IMR-90 (cell line): Measurements from ENCODE around the gene COL23A1. TPM values are rescaled to one million over a fixed set of nuclear protein-coding genes. Genes with fewer than 3 reads are reported as not detected.

Experiments
- ATAC-seq: fragments of 200-7000 bp; cut with Tn5 transposase; 2 replicates; pipeline ENCODE4 v1.9.1; 2020; ENCODE audit warnings: low read depth, mild to moderate bottlenecking, moderate library complexity
- BruUV-seq: library from RNA; stranded (reverse); fragments of 400-500 nt; replicated peaks from 2 replicates; lab custom pipeline; 2021; lab: Mats Ljungman, UMichigan
- CTCF ChIA-PET: fragments of 300-600 bp; formaldehyde crosslinking; extraction: SDS; loops from one replicate; lab custom pipeline; 2021; ENCODE audit warnings: antibody characterized with exemption; lab: Yijun Ruan, JAX
- POLR2A ChIA-PET: fragments of 300-600 bp; sonication (Branson Sonifier 250); formaldehyde crosslinking; loops from one replicate; lab custom pipeline; 2022; ENCODE audit warnings: antibody characterized with exemption; ENCODE audit not compliant: unreplicated experiment; lab: Charles Lee
- DNase-seq: peaks from one replicate; pipeline ENCODE4 v3.0.0; 2013
- H2AFZ ChIP-seq: replicated peaks from 2 replicates; pipeline ENCODE3; 2013; ENCODE audit warnings: low read length, mild to moderate bottlenecking; ENCODE audit not compliant: poor library complexity
- H2AK5ac ChIP-seq: 2 replicates; pipeline ENCODE4 v1.6.1; 2013; ENCODE audit warnings: low read depth, low read length, inconsistent platforms
- H2AK9ac ChIP-seq: replicated peaks from 2 replicates; pipeline ENCODE3; 2013; ENCODE audit warnings: mild to moderate bottlenecking, low read depth, low read length, moderate library complexity; ENCODE audit not compliant: poor library complexity
- H2BK120ac ChIP-seq: 2 replicates; pipeline ENCODE4 v1.6.1; 2013; ENCODE audit warnings: low read depth, low read length, inconsistent platforms
- H2BK15ac ChIP-seq: 3 replicates; pipeline ENCODE4 v1.6.1; 2013; ENCODE audit warnings: low read depth, low read length, inconsistent platforms
- H2BK20ac ChIP-seq: 2 replicates; pipeline ENCODE4 v1.6.1; 2013; ENCODE audit warnings: low read depth, mild to moderate bottlenecking, inconsistent platforms, low read length, moderate library complexity
- H2BK5ac ChIP-seq: 2 replicates; pipeline ENCODE4 v1.6.1; 2013; ENCODE audit warnings: mild to moderate bottlenecking, low read depth, low read length, inconsistent platforms; ENCODE audit not compliant: poor library complexity, severe bottlenecking
- H3K14ac ChIP-seq: replicated peaks from 2 replicates; pipeline ENCODE4 v1.6.1; 2013; ENCODE audit warnings: low read depth, low read length, inconsistent platforms
- H3K18ac ChIP-seq: 2 replicates; pipeline ENCODE4 v1.6.1; 2013; ENCODE audit warnings: low read depth, low read length, control low read depth
- H3K23ac ChIP-seq: 2 replicates; pipeline ENCODE4 v1.6.1; 2013; ENCODE audit warnings: low read depth, low read length, inconsistent platforms
- H3K27ac ChIP-seq: 2 replicates; pipeline ENCODE4 v1.5.1; 2013; ENCODE audit warnings: mild to moderate bottlenecking, control low read depth, low read length; ENCODE audit not compliant: insufficient read depth
- H3K27me3 ChIP-seq: 2 replicates; pipeline ENCODE4 v1.6.1; 2013; ENCODE audit warnings: low read length; ENCODE audit not compliant: control insufficient read depth, insufficient read depth
- H3K36me3 ChIP-seq: 2 replicates; pipeline ENCODE4 v1.6.1; 2013; ENCODE audit warnings: low read length, mixed read lengths; ENCODE audit not compliant: control insufficient read depth, insufficient read depth
- H3K4ac ChIP-seq: 2 replicates; pipeline ENCODE4 v1.6.1; 2013; ENCODE audit warnings: low read depth, low read length, inconsistent platforms
- H3K4me1 ChIP-seq: 2 replicates; pipeline ENCODE4 v1.6.1; 2013; ENCODE audit warnings: low read length, mixed read lengths; ENCODE audit not compliant: control insufficient read depth, insufficient read depth
- H3K4me2 ChIP-seq: 2 replicates; pipeline ENCODE4 v1.6.1; 2013; ENCODE audit warnings: low read depth, mild to moderate bottlenecking, control low read depth, low read length, moderate library complexity
- H3K4me3 ChIP-seq: 2 replicates; pipeline ENCODE4 v1.5.1; 2013; ENCODE audit warnings: low read depth, mild to moderate bottlenecking, control low read depth, low read length, moderate library complexity; ENCODE audit not compliant: insufficient read depth
- H3K56ac ChIP-seq: 2 replicates; pipeline ENCODE4 v1.6.1; 2013; ENCODE audit warnings: low read length, inconsistent platforms; ENCODE audit not compliant: insufficient read depth; ENCODE audit errors: extremely low read depth
- H3K79me1 ChIP-seq, 2 experiments: 2 replicates each; pipeline ENCODE4 v1.6.1; 2013; ENCODE audit warnings: low read length in 2 of 2, inconsistent platforms in 1 of 2, low read depth in 1 of 2
- H3K9ac ChIP-seq: 2 replicates; pipeline ENCODE4 v1.6.1; 2013; ENCODE audit warnings: low read depth, low read length, control low read depth
- H3K9me1 ChIP-seq: 2 replicates; pipeline ENCODE4 v1.6.1; 2013; ENCODE audit warnings: low read length, inconsistent platforms; ENCODE audit not compliant: insufficient read depth
- H3K9me3 ChIP-seq: 2 replicates; pipeline ENCODE4 v1.6.1; 2013; ENCODE audit warnings: low read length; ENCODE audit not compliant: control insufficient read depth, insufficient read depth
- H4K20me1 ChIP-seq: 2 replicates; pipeline ENCODE4 v1.6.1; 2013; ENCODE audit warnings: low read length, inconsistent platforms; ENCODE audit not compliant: insufficient read depth
- H4K5ac ChIP-seq: 2 replicates; pipeline ENCODE4 v1.6.1; 2013; ENCODE audit warnings: mild to moderate bottlenecking, low read depth, low read length, control low read depth
- H4K8ac ChIP-seq, 2 experiments: 2 replicates each; pipeline ENCODE4 v1.6.1; 2013; ENCODE audit warnings: low read depth in 2 of 2, low read length in 2 of 2, control low read depth in 1 of 2, inconsistent platforms in 1 of 2
- H4K91ac ChIP-seq: 2 replicates; pipeline ENCODE4 v1.6.1; 2013; ENCODE audit warnings: low read depth, low read length, inconsistent platforms; ENCODE audit not compliant: insufficient read depth
- BHLHE40 ChIP-seq: fragments of 150-350 bp; IDR thresholded peaks from 2 replicates; pipeline ENCODE4 v1.6.1; 2016; ENCODE audit warnings: mild to moderate bottlenecking, low read depth, low read length
- CHD1 ChIP-seq: IDR thresholded peaks from 2 replicates; pipeline ENCODE4 v1.6.1; 2012; ENCODE audit warnings: low read depth, low read length, improper control_type of control experiment
- CTCF ChIP-seq: conservative IDR thresholded peaks from 2 replicates; pipeline ENCODE4 v1.5.1; 2012; ENCODE audit warnings: mild to moderate bottlenecking, low read depth, low read length, improper control_type of control experiment
- ELK1 ChIP-seq: fragments of 150-350 bp; IDR thresholded peaks from 2 replicates; pipeline ENCODE4 v1.6.1; 2016; ENCODE audit warnings: low read depth, mild to moderate bottlenecking, low read length, moderate library complexity, borderline replicate concordance
- FOS ChIP-seq: fragments of 150-350 bp; IDR thresholded peaks from 2 replicates; pipeline ENCODE4 v1.6.1; 2016; ENCODE audit warnings: low read depth, low read length
- MAFK ChIP-seq: IDR thresholded peaks from 2 replicates; pipeline ENCODE4 v1.6.1; 2012; ENCODE audit warnings: low read depth, low read length, improper control_type of control experiment
- NFE2L2 ChIP-seq: fragments of 150-350 bp; IDR thresholded peaks from 2 replicates; pipeline ENCODE4 v1.6.1; 2016; ENCODE audit warnings: low read depth, mild to moderate bottlenecking, low read length
- POLR2A ChIP-seq: IDR thresholded peaks from 2 replicates; pipeline ENCODE4 v1.6.1; 2012; ENCODE audit warnings: mild to moderate bottlenecking, low read depth, low read length
- RAD21 ChIP-seq: IDR thresholded peaks from 2 replicates; pipeline ENCODE4 v1.6.1; 2012; ENCODE audit warnings: low read length, improper control_type of control experiment
- RCOR1 ChIP-seq: IDR thresholded peaks from 2 replicates; pipeline ENCODE4 v1.6.1; 2012; ENCODE audit warnings: mild to moderate bottlenecking, low read length, improper control_type of control experiment; ENCODE audit not compliant: insufficient replicate concordance
- RFX5 ChIP-seq: IDR thresholded peaks from 2 replicates; pipeline ENCODE4 v1.8.0; 2012; ENCODE audit warnings: low read depth, mild to moderate bottlenecking, low read length, moderate library complexity
- SMC3 ChIP-seq: fragments of 150-350 bp; IDR thresholded peaks from 2 replicates; pipeline ENCODE4 v1.6.1; 2016; ENCODE audit warnings: low read depth, mild to moderate bottlenecking, antibody characterized with exemption, low read length, moderate library complexity
- WGBS, 2 experiments: methylation state at CpG; one replicate each; pipeline versions ENCODE4 v1.1.5 to v1.1.7; 2013; ENCODE audit warnings: missing lambda C conversion rate in 2 of 2; ENCODE audit not compliant: insufficient read length in 1 of 2; ENCODE audit errors: extremely low coverage in 2 of 2; 5-methylcytosine and 5-hydroxymethylcytosine counted together
- dilution Hi-C: fragments of 300-500 bp; cut with HindIII; formaldehyde crosslinking; loops from one replicate; pipeline ENCODE4 v1.14.3; 2018; ENCODE audit warnings: low sequenced_read_pairs; ENCODE audit not compliant: unreplicated experiment
- in situ Hi-C: fragments of 300-500 bp; cut with MboI; formaldehyde crosslinking; loops from 3 replicates; pipeline ENCODE4 v1.14.3; 2019; ENCODE audit warnings: low sequenced_read_pairs, inconsistent platforms, mixed read lengths
- intact Hi-C: fragments of 100-400 bp; cut with micrococcal nuclease; formaldehyde crosslinking; loops from 2 replicates; pipeline ENCODE4 v1.10.0; 2022
- polyA plus RNA-seq, 3 experiments: library from polyadenylated mRNA; depleted of rRNA; stranded (reverse); fragments of >200 nt; gene quantifications; 2 replicates each; pipeline ENCODE4 v1.2.3, GENCODE V29; 2012; ENCODE audit warnings: low replicate concordance in 1 of 3
- total RNA-seq: library from RNA; depleted of rRNA; stranded (reverse); fragments of >200 nt; gene quantifications from 2 replicates; pipeline ENCODE4 v1.2.3, GENCODE V29; 2012
- TF ChIP-seq, protein P1 (sequence below): fragments of 150-350 bp; IDR thresholded peaks from 2 replicates; pipeline ENCODE4 v1.6.1; 2017; ENCODE audit warnings: mild to moderate bottlenecking, antibody characterized with exemption, low read length, low read depth

Gene COL23A1
- total and polyA plus RNA-seq, 2 of the 4 experiments (the other 2 are of a cell fraction): not detected

DNA sequence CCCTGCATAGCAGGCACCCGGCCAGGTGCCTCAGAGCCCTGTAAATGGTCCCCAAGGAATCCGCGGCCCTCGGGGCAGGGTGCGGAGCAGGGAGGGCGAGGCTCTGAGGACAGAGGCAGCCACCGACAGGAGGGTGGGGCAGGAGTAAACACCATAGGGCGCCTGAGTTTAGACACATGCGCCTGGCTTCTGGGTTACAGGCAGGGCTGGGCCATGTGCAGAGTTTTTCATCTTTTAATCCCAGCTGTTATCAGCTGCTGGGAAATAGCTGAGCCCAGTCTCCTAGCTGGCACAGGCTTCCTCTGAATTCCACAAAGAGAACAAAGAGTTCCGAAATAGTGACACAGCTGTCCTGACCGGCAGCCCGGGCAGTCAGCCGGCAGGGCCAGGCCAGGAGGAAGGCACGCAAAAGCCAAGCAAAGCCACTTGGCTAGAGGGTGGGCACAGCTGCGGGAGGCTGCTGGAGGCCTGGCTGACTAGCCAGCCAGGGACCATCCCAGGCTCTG, 258.6 kb downstream of the COL23A1 start:
- H3K14ac ChIP-seq: no peak overlapping the region
- H2BK15ac ChIP-seq: no peak overlapping the region
- no peak overlapping the region for H3K27ac ChIP-seq
- no peaks in the 10 kb centered on the region for H3K4me1 ChIP-seq
- no peak overlapping the region for H4K8ac ChIP-seq
- ATAC-seq: no peak
- 0% methylated on average over 1 of the region's 15 CpGs; no CpG with 5 or more reads in 1 of the 2 experiments for WGBS, 2 experiments
- in situ Hi-C loops (no loop called here), intact Hi-C loops (no loop called here), dilution Hi-C loops (no loop called here)
- H2BK120ac ChIP-seq: no peak overlapping the region
- H3K4me2 ChIP-seq: no peak overlapping the region
- no TSS peak for BruUV-seq
- no peak overlapping the region for H3K4me3 ChIP-seq
- H3K9me3 ChIP-seq: peaks cover 12% of the 10 kb centered on the region
- H3K9ac ChIP-seq: no peak overlapping the region
- no peak overlapping the region for H3K4ac ChIP-seq
- no peaks in the 10 kb centered on the region for H3K36me3 ChIP-seq
- no peak overlapping the region for H2BK20ac ChIP-seq
- no peaks in the 10 kb centered on the region for H3K79me1 ChIP-seq
- no peak overlapping the region for H4K91ac ChIP-seq
- no peaks in the 10 kb centered on the region for H4K20me1 ChIP-seq
- no peaks in the 10 kb centered on the region; the same call in 1 of the 2 replicates for H3K27me3 ChIP-seq
- CTCF ChIA-PET: no interaction called here
- H2AFZ ChIP-seq: no peak overlapping the region
- no peak overlapping the region for H3K56ac ChIP-seq
- no peak overlapping the region for H4K5ac ChIP-seq
- H3K9me1 ChIP-seq: no peaks in the 10 kb centered on the region
- TF ChIP-seq, protein P1, sequence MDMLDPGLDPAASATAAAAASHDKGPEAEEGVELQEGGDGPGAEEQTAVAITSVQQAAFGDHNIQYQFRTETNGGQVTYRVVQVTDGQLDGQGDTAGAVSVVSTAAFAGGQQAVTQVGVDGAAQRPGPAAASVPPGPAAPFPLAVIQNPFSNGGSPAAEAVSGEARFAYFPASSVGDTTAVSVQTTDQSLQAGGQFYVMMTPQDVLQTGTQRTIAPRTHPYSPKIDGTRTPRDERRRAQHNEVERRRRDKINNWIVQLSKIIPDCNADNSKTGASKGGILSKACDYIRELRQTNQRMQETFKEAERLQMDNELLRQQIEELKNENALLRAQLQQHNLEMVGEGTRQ: no peak
- TF ChIP-seq CHD1 (no peak), NFE2L2 (no peak), SMC3 (no peak), RAD21 (no peak), POLR2A (no peak), RCOR1 (no peak), RFX5 (no peak), MAFK (no peak), BHLHE40 (no peak), CTCF (no peak), ELK1 (no peak), FOS (no peak)
- no peak overlapping the region for H2AK9ac ChIP-seq
- POLR2A ChIA-PET: no interaction called here
- H2AK5ac ChIP-seq: no peak overlapping the region
- no peak for DNase-seq
- H2BK5ac ChIP-seq: no peak overlapping the region
- no peak overlapping the region for H3K18ac ChIP-seq
- no peak overlapping the region for H3K23ac ChIP-seq
